MG63 (cell line): ENCODE data around the gene ZNF414. TPM values are rescaled to one million over a fixed set of nuclear protein-coding genes. Genes with fewer than 3 reads are reported as not detected.

Experiments used
- DNase-seq: peaks from one replicate; pipeline ENCODE4 v3.0.0-alpha.2; 2020
- H3K27me3 ChIP-seq: fragments of 250-450 bp; sonication (Bioruptor Pico); 2 replicates; pipeline ENCODE4 v1.5.1; 2020; ENCODE audit warnings: mild to moderate bottlenecking, moderate library complexity
- H3K36me3 ChIP-seq: fragments of 250-450 bp; sonication (Bioruptor Pico); 2 replicates; pipeline ENCODE4 v1.5.1; 2020; ENCODE audit warnings: mild to moderate bottlenecking, moderate library complexity
- H3K4me3 ChIP-seq: fragments of 250-450 bp; sonication (Bioruptor Pico); 2 replicates; pipeline ENCODE4 v1.5.1; 2020; ENCODE audit warnings: mild to moderate bottlenecking, moderate library complexity
- H3K9me3 ChIP-seq: fragments of 250-450 bp; sonication (Bioruptor Pico); 2 replicates; pipeline ENCODE4 v1.5.1; 2020; ENCODE audit warnings: mild to moderate bottlenecking, moderate library complexity
- total RNA-seq: library from RNA; depleted of rRNA; stranded (reverse); fragments of >200 nt; shearing (Covaris generic); gene quantifications from 2 replicates; pipeline ENCODE4 v1.2.3, GENCODE V29; 2014; ENCODE audit warnings: low replicate concordance; rRNA removed

Gene ZNF414
- total RNA-seq, 1 experiment from 2014 or later, result 2.0 TPM

GRCh38 chr19:8463365-8463764 lies 50.6 kb downstream of the ZNF414 start:
- no peak overlapping the region for H3K4me3 ChIP-seq
- peaks cover 96% of the 10 kb centered on the region for H3K36me3 ChIP-seq
- no peaks in the 10 kb centered on the region for H3K9me3 ChIP-seq
- no peaks in the 10 kb centered on the region for H3K27me3 ChIP-seq
- no peak for DNase-seq

- H3K27me3 ChIP-seq, result no peaks in the 10 kb centered on the region
- DNase-seq, result no peak
- H3K4me3 ChIP-seq, result no peak overlapping the region
- H3K36me3 ChIP-seq, result peaks cover 96% of the 10 kb centered on the region
- no peaks in the 10 kb centered on the region for H3K9me3 ChIP-seq
These were observed 51.4 kb downstream of the ZNF414 start for GRCh38 chr19:8462571-8462970.

GRCh38 chr19:8461891-8462290 lies 52.1 kb downstream of the ZNF414 start:
- Histone ChIP-seq H3K36me3 (peaks cover 96% of the 10 kb centered on the region), H3K9me3 (no peaks in the 10 kb centered on the region), H3K27me3 (no peaks in the 10 kb centered on the region), H3K4me3 (no peak overlapping the region)
- no peak for DNase-seq

DNA sequence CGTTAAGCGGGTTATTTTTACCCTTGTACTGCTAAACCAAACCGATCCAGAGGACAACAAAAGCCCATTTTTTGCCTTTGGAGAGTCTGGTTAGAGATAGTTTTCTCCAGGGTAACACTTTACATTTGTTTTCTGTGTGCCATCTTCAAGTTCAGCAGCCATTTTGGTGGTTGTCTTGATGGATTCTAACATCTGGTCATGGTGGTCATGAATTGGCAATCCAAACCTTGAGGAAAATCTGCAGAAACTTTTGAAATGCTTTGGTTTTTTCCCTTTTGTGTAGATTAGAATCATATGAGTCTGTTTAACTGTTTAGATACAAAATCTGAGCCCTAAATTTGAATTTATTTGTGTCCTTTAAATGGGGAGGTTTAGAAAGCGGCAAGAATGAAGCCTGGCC lies 52.6 kb downstream of the ZNF414 start:
- Histone ChIP-seq H3K36me3 (peaks cover 98% of the 10 kb centered on the region), H3K9me3 (no peaks in the 10 kb centered on the region), H3K4me3 (no peak overlapping the region), H3K27me3 (no peaks in the 10 kb centered on the region)
- DNase-seq, result no peak

GRCh38 chr19:8460516-8461298 lies 53.3 kb downstream of the ZNF414 start:
- no peak for DNase-seq
- Histone ChIP-seq H3K36me3 (peaks cover 98% of the 10 kb centered on the region), H3K4me3 (no peak overlapping the region), H3K9me3 (no peaks in the 10 kb centered on the region), H3K27me3 (no peaks in the 10 kb centered on the region)

Other genes starting within 250 kb of the ZNF414 start
- 99.8 and 129 TPM in 2 replicates for gene CD320, start 205.8 kb downstream of the ZNF414 start, total RNA-seq
- gene NDUFA7, start 192.8 kb downstream of the ZNF414 start, total RNA-seq, result 10.3 and 40.1 TPM in 2 replicates
- 1,599 and 3,607 TPM in 2 replicates for gene RPS28, start 192.7 kb downstream of the ZNF414 start, total RNA-seq
- gene KANK3, start 170.9 kb downstream of the ZNF414 start, total RNA-seq, result 0.20 TPM in 1 of 2 replicates, not detected in the other
- 46.7 and 64.6 TPM in 2 replicates for gene ANGPTL4, start 150.0 kb downstream of the ZNF414 start, total RNA-seq
- gene RAB11B, start 123.8 kb downstream of the ZNF414 start, total RNA-seq, result 17.0 and 39.8 TPM in 2 replicates
- gene MARCHF2, start 100.9 kb downstream of the ZNF414 start, total RNA-seq, result 60.2 and 89.4 TPM in 2 replicates
- gene HNRNPM, start 69.2 kb downstream of the ZNF414 start, total RNA-seq, result 95.3 and 126 TPM in 2 replicates
- not detected in 2 replicates for gene PRAM1, start 11.5 kb downstream of the ZNF414 start, total RNA-seq
- not detected in 2 replicates for gene MYO1F, start 63.3 kb upstream of the ZNF414 start, total RNA-seq
- 4.7 and 17.0 TPM in 2 replicates for gene ADAMTS10, start 96.5 kb upstream of the ZNF414 start, total RNA-seq
- not detected in 2 replicates for gene NFILZ, start 116.5 kb upstream of the ZNF414 start, total RNA-seq
- gene ACTL9, start 184.6 kb upstream of the ZNF414 start, total RNA-seq, result not detected in 2 replicates
- gene OR2Z1, start 207.5 kb upstream of the ZNF414 start, total RNA-seq, result not detected in 2 replicates